ENCODE results near the gene LMNB1.

Gene LMNB1

DNA sequence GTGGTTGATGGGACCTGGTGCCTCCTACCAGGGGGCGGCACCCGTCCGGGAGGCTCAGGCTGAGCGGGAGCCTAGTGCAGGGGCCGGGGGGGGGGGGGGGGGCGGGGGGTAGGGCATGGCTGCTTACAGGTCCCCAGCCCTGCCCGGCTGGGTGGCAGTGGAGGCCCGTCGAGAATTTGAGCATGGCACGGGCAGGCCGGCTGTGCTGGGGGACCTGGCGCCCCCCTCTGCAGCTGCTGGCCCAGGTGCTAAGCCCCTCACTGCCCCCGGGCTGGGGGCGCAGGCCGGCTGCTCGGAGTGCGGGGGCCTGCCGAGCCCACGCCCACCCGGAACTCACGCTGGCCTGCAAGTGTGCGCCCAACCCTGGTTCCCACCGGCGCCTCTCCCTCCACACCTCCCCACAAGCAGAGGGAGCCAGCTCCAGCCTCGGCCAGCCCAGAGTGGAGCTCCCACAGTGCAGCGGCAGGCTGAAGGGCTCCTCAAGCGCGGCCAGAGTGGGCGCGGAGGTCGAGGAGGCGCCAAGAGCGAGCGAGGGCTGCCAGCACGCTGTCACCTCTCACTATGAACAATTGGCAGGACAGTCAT, 77.7 kb downstream of the LMNB1 start:
- TF ChIP-seq ZBTB7A (IDR thresholded peaks at IDR 0.05; ENCODE audit: low read depth) = no peak

GRCh38 chr5:126855266-126855665, 78.3 kb downstream of the LMNB1 start:
- no peak for TF ChIP-seq RAD21 (IDR thresholded peaks at IDR 0.05; ENCODE audit: low read depth)
- no peak for TF ChIP-seq TCF12 (IDR thresholded peaks at IDR 0.05; ENCODE audit: low read depth)
- no peak for TF ChIP-seq TEAD4 (IDR thresholded peaks at IDR 0.05)
- no peak for TF ChIP-seq NFIC (IDR thresholded peaks at IDR 0.05)
- TF ChIP-seq, protein P1, sequence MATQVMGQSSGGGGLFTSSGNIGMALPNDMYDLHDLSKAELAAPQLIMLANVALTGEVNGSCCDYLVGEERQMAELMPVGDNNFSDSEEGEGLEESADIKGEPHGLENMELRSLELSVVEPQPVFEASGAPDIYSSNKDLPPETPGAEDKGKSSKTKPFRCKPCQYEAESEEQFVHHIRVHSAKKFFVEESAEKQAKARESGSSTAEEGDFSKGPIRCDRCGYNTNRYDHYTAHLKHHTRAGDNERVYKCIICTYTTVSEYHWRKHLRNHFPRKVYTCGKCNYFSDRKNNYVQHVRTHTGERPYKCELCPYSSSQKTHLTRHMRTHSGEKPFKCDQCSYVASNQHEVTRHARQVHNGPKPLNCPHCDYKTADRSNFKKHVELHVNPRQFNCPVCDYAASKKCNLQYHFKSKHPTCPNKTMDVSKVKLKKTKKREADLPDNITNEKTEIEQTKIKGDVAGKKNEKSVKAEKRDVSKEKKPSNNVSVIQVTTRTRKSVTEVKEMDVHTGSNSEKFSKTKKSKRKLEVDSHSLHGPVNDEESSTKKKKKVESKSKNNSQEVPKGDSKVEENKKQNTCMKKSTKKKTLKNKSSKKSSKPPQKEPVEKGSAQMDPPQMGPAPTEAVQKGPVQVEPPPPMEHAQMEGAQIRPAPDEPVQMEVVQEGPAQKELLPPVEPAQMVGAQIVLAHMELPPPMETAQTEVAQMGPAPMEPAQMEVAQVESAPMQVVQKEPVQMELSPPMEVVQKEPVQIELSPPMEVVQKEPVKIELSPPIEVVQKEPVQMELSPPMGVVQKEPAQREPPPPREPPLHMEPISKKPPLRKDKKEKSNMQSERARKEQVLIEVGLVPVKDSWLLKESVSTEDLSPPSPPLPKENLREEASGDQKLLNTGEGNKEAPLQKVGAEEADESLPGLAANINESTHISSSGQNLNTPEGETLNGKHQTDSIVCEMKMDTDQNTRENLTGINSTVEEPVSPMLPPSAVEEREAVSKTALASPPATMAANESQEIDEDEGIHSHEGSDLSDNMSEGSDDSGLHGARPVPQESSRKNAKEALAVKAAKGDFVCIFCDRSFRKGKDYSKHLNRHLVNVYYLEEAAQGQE (IDR thresholded peaks at IDR 0.05; ENCODE audit: low read depth) = no peak
- no peak for TF ChIP-seq ZBTB7A (IDR thresholded peaks at IDR 0.05; ENCODE audit: low read depth)
- TF ChIP-seq TAF1 (IDR thresholded peaks at IDR 0.05; ENCODE audit: low read depth) = no peak
- TF ChIP-seq YY1 (IDR thresholded peaks at IDR 0.05; ENCODE audit: low read depth) = no peak
- TF ChIP-seq EP300 (IDR thresholded peaks at IDR 0.05; ENCODE audit: borderline replicate concordance) = no peak
- no peak for TF ChIP-seq EGR1 (IDR thresholded peaks at IDR 0.05)
- TF ChIP-seq, protein P2, sequence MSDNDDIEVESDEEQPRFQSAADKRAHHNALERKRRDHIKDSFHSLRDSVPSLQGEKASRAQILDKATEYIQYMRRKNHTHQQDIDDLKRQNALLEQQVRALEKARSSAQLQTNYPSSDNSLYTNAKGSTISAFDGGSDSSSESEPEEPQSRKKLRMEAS (IDR thresholded peaks at IDR 0.05) = no peak
- TF ChIP-seq FOXM1 (IDR thresholded peaks at IDR 0.05; ENCODE audit: borderline replicate concordance, low read depth) = no peak
- TF ChIP-seq, protein P3, sequence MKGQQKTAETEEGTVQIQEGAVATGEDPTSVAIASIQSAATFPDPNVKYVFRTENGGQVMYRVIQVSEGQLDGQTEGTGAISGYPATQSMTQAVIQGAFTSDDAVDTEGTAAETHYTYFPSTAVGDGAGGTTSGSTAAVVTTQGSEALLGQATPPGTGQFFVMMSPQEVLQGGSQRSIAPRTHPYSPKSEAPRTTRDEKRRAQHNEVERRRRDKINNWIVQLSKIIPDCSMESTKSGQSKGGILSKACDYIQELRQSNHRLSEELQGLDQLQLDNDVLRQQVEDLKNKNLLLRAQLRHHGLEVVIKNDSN (IDR thresholded peaks at IDR 0.05) = no peak
- TF ChIP-seq CEBPB (IDR thresholded peaks at IDR 0.05) = no peak
- TF ChIP-seq CREB1 (IDR thresholded peaks at IDR 0.05; ENCODE audit: low read depth) = no peak

DNA sequence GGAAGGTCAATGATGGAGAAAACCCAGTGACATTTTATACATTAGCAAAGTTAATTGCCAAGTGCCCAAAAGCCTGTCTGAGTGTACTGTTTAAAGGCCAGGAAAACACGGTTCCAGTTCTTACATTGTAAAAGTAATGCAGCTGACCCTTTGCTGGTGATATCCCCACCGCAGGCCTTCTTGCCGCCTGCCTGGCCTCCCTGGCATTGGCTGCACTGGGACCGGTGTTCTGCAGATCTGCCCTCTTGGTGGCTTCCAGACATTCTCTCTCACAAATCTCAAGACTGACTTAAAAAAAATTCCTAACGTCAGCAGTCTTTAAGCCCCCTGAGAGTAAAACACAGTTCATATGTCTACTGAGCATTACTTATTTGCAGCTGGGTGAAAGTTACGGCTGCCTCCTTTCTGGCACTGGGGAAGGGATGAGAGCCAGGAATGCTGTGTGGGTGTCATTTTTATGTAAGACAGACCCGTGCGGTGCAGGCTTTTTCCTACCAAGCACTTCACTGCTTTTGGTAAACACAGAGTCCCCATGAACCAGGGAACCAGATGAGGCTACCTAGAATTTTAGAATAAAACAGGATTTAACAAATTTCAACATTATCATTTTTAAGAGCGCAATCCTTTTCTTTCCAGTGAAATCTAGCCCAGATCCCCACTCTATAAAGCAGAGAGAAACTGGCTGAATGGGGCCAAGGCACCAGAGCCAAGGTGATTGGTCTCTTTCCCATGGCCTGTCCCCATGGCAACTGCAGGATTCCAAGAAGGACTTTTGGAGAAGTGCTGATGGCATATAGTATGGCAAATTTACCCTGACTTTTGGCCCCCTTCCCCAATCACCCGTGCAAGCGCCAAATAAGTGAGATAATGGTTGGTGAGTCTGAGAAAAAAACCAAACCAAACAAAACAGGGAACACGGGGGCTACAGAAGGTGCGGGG, 80.8 kb downstream of the LMNB1 start:
- TF ChIP-seq CREB1 (IDR thresholded peaks at IDR 0.05; ENCODE audit: low read depth) (no peak), TAF1 (IDR thresholded peaks at IDR 0.05; ENCODE audit: low read depth) (no peak), FOXM1 (IDR thresholded peaks at IDR 0.05; ENCODE audit: borderline replicate concordance, low read depth) (no peak), YY1 (IDR thresholded peaks at IDR 0.05; ENCODE audit: low read depth) (no peak)

DNA sequence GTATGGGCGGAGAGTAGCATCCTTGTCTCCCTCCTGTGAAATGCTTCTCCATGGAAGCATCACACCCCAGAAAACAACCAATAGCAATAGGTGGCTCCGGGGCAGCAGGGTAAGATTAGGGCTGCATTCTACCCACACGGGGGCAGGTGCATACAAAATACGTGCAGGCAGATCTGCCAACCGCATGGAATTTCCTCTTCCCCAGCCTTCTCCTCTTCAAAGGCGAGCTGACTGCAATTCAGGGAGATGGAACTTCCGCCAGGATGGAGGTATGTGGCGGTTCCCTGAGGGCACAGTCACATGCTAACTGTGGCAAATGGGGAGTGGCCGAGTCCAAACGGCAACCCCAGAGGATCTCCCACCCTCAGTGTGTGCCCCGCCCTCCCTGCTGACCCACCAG, 81.5 kb downstream of the LMNB1 start:
- TF ChIP-seq NFIC (IDR thresholded peaks at IDR 0.05) = no peak
- TF ChIP-seq, protein P2 (IDR thresholded peaks at IDR 0.05) = no peak
- TF ChIP-seq, protein P3 (IDR thresholded peaks at IDR 0.05) = no peak
- no peak for TF ChIP-seq CEBPB (IDR thresholded peaks at IDR 0.05)
- TF ChIP-seq TEAD4 (IDR thresholded peaks at IDR 0.05) = no peak
- TF ChIP-seq CREB1 (IDR thresholded peaks at IDR 0.05; ENCODE audit: low read depth) = no peak
- no peak for TF ChIP-seq ZBTB7A (IDR thresholded peaks at IDR 0.05; ENCODE audit: low read depth)
- no peak for TF ChIP-seq FOXM1 (IDR thresholded peaks at IDR 0.05; ENCODE audit: borderline replicate concordance, low read depth)
- TF ChIP-seq TCF12 (IDR thresholded peaks at IDR 0.05; ENCODE audit: low read depth) = no peak
- no peak for TF ChIP-seq RAD21 (IDR thresholded peaks at IDR 0.05; ENCODE audit: low read depth)

DNA sequence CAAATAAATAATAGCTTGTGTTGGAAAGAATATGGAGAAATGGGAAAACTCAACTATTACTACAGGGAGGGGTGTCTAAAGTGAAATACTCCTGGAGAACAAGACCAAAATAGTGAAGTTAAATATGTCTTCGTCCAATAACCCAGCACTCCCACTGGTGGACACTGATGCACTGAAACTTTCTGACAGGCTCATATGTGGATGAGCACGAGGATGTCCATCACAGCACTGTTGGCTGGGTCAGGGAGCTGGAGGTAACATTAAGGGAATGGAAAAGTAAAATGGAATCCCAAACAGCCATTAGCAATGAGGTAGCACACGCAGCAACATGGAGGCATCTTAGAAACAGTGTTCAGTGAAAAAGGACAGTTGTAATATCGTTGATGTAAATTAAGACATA, 86.5 kb downstream of the LMNB1 start:
- TF ChIP-seq NFIC (IDR thresholded peaks at IDR 0.05) = no peak
- no peak for TF ChIP-seq EP300 (IDR thresholded peaks at IDR 0.05; ENCODE audit: borderline replicate concordance)
- no peak for TF ChIP-seq CREB1 (IDR thresholded peaks at IDR 0.05; ENCODE audit: low read depth)
- no peak for TF ChIP-seq RAD21 (IDR thresholded peaks at IDR 0.05; ENCODE audit: low read depth)
- TF ChIP-seq CEBPB (IDR thresholded peaks at IDR 0.05) = no peak
- no peak for TF ChIP-seq FOXM1 (IDR thresholded peaks at IDR 0.05; ENCODE audit: borderline replicate concordance, low read depth)

DNA sequence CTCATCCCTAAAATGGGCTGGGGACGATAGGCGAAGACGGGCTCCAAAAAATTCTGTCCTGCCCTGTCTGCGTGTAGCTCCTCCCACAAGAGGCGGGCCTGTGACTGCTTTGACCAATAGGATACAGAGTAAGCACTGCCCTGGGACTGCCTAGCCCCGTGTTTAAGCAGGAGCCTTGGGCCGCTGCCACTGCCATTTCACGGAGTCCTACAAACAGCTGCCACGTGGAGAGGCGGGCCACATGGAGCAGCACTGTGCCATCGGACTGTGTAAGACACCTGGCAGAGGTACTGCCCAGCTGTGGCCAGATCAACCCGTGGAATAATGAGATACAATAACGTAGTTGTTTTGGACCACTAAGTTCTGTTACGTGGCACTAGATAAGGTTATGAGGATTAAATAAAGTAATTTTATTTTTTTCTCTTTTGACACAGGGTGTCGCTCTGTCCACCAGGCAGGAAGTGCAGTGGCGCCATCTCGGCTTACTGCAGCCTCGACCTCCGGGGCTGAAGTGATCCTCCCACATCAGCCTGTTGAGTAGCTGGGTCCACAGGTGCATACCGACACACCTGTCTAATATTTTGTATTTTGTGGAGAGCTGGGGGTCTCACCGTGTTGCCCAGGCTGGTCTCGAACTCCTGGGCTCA, 87.2 kb downstream of the LMNB1 start:
- TF ChIP-seq TCF12 (IDR thresholded peaks at IDR 0.05; ENCODE audit: low read depth) (no peak), EGR1 (IDR thresholded peaks at IDR 0.05) (no peak), ZBTB7A (IDR thresholded peaks at IDR 0.05; ENCODE audit: low read depth) (no peak), CREB1 (IDR thresholded peaks at IDR 0.05; ENCODE audit: low read depth) (no peak), RAD21 (IDR thresholded peaks at IDR 0.05; ENCODE audit: low read depth) (no peak), EP300 (IDR thresholded peaks at IDR 0.05; ENCODE audit: borderline replicate concordance) (no peak), TEAD4 (IDR thresholded peaks at IDR 0.05) (no peak), FOXM1 (IDR thresholded peaks at IDR 0.05; ENCODE audit: borderline replicate concordance, low read depth) (no peak), CEBPB (IDR thresholded peaks at IDR 0.05) (no peak), YY1 (IDR thresholded peaks at IDR 0.05; ENCODE audit: low read depth) (no peak), NFIC (IDR thresholded peaks at IDR 0.05) (no peak), TAF1 (IDR thresholded peaks at IDR 0.05; ENCODE audit: low read depth) (no peak)
- TF ChIP-seq, protein P1 (IDR thresholded peaks at IDR 0.05; ENCODE audit: low read depth) = no peak
- TF ChIP-seq, protein P3 (IDR thresholded peaks at IDR 0.05) = no peak
- TF ChIP-seq, protein P2 (IDR thresholded peaks at IDR 0.05) = no peak
